Measurements from ENCODE around the gene URAD.
"Not testable (repeated sequence)": the region's sequence is repeated elsewhere in the genome, so short reads cannot be mapped to it uniquely, and the experiment has no call there.

The URAD gene

DNA sequence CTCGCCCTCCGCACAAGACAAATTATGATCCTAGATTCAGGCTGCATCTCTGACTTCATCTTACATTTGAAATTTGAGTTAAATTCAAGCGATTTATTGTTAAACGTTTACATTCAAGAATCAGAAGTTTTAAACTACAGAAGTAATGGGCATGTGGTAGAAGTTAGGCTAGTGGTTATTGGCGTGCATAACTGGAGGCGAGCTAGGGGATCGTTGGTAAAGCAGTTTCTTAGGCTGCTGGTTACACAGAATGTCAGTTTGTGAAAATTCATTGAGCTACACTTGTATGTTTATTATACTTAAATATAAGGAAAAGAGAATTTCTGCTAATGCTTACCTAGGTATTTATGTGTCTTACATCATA, 18.6 kb downstream of the URAD start:
- no peak for DNase-seq

DNA sequence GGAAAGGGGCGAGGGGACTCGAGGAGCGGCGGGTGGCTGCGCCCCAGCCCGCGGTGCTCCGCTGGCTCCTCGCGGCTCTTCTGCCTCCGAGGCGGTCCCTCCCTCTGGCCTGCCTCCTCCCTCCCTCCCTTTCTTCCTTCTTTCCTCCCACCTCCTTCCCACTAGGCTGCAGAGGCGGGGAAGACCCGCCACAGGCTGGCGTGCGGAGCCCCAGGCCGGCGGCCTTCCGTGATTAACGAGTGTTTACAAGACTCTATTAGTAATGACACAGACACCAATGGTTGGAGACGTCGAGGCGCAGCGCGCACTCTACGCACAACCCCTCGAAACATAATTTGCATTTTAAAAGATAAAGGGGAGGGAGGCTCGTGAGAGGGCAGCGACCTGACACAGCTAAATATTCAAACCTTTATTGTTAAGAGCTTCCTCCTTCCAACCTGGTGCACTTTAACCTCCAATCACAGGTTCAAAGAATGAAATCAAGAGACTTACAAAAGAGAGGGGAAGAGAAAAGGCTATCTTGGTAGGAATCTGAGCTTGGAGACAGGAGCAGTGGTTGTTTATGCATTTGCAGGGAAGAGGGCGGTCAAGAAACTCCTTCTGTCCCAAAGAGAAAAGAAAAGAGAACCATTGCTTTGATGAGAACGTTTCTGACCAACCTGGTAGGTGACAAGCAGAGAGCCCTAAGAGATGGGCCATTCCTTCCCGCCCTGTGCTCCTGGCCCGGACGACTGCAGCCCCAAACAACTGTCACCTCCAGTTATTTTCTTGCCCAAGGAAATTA, 19.2 kb downstream of the URAD start, which contains the start of gene CDX2:
CDX2 (minus strand) TSS at position 234 of the 784 bp plus-strand sequence. CDS start 309 bp downstream, outside the sequence.
- DNase-seq, result no peak

- no peak for DNase-seq
Measured at GRCh38 chr13:27968316-27969081, 20.0 kb downstream of the URAD start.

GRCh38 chr13:27967736-27968315, 20.7 kb downstream of the URAD start:
- no peak for DNase-seq

DNA sequence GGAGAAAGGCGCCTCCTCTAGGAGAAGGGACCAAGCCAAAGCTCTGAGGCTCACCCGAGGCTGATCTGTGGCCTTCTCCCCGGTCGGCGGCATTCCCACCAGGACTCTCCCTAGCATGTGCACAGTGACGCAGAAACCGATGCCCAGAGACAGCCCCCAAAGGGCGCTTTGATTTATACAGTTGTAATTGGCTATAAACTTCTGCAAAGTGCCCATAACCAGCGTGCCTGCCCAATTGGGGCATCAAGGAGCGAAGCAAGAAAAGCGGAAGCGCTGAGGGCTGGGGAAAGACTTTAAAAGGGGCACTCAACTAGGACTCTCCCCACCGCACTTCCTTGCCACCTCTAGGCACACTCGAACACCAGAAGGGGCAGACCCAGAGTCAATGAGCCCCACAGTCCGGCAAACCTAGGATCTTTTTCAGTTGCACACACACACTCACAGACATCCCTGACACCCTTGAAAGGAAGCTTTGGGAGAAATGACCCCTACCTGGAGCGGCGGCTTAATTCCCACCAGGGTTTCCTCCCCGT, 21.2 kb downstream of the URAD start:
- DNase-seq, result no peak

- no peak for DNase-seq
Measured at GRCh38 chr13:27966641-27967202, 21.8 kb downstream of the URAD start.

- DNase-seq, result no peak
Measured at GRCh38 chr13:27965740-27966640, 22.5 kb downstream of the URAD start.

- no peak for DNase-seq
Measured at GRCh38 chr13:27965343-27965739, 23.2 kb downstream of the URAD start.

DNA sequence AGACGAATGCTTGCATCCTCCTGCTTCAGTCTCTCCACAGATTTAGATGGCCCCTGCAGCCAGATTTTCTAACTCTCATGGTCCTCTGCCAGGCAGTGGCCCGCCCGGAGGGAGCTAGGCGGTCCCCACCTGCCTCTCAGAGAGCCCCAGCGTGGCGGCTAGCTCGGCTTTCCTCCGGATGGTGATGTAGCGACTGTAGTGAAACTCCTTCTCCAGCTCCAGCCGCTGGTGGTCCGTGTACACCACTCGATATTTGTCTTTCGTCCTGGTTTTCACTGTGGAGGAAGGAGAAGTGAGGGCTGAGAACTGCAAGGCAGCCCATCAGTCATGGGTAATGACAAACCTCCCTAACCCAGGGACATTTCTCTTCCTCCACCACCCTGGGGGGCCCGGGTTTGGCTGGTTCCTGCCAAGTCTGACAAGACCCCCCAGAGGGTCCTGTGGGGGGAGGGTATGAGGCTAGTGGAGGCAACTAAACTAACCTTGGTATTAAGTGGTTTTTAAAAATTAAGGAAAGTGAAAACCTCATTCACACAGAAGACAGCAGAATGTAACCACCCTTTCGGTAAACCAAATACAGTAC, 23.7 kb downstream of the URAD start:
- DNase-seq, result no peak

DNA sequence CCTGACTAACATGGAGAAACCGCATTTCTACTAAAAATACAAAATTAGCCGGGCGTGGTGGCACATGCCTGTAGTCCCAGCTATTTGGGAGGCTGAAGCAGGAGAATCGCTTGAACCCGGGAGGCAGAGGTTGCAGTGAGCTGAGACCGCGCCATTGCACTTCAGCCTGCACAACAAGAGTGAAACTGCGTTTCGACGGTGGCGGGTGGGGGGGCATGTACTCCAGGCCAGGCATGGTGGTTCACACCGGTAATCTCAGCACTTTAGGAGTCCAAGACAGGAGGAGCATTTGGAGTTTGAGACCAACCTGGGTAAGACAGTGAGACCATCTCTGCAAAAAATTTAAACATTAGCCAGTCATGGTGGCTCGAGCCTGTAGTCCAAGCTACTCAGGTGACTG, 24.3 kb downstream of the URAD start:
- not testable (repeated sequence) for DNase-seq

DNA sequence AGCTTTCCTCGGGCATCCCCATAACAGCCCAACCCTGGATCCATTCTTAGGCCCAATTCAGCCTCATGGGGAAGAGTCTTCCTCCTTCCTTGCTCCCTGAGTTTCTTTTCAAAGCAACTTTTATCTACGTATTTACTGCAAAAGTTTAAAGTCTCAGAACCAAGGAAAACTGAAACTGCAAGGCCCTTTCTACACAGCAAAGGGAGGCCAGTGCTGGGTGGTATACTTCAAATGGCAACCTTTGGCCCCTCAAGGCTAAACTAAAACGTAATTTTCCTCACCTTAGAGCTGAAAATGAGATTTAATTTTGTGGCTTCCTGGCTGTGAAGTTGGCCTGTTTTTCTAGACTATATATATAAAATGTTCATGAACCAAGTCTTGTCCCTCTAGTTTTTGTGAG, 25.0 kb downstream of the URAD start:
- DNase-seq, result no peak

- DNase-seq, result no peak
Measured at GRCh38 chr13:27962982-27963381, 25.5 kb downstream of the URAD start.

DNA sequence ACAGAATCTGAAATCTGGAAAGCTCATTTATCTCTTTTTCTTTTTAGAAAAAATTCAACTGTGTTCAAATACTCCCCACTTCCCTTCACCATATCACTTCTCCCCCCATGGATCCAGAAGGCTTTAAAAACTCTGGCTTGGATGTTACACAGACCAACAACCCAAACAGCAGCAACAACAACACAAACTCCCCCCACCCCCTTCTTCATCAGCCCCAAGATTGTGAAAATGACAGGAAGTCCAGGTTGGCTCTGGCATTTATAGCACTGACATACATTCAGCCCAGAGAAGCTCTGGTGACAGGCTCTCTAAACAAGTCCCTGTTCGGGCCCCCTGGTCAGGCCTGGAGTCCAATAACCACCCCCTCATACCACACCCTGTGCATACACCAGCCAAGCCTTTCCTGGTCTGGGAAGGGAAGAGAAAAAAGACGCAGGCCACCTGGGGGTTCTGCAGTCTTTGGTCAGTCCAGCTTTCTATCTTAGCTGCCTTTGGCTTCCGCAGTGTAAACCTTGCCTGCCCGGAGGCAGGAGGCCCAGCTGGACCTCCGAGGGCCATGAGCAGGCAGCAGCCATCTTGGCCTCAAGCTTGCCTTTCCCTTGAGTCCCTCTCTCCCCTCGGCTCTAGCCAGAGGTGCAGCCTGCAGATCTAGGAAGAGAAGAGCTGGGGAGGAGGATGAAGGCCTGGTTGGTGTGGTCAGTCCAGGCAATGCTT, 26.2 kb downstream of the URAD start:
- no peak for DNase-seq

GRCh38 chr13:27961227-27962085, 27.0 kb downstream of the URAD start:
- no peak for DNase-seq

- peak; percentile 9 for DNase-seq
Measured at GRCh38 chr13:27960362-27961226, 27.9 kb downstream of the URAD start.

GRCh38 chr13:27959976-27960361, 28.5 kb downstream of the URAD start:
- no peak for DNase-seq

DNA sequence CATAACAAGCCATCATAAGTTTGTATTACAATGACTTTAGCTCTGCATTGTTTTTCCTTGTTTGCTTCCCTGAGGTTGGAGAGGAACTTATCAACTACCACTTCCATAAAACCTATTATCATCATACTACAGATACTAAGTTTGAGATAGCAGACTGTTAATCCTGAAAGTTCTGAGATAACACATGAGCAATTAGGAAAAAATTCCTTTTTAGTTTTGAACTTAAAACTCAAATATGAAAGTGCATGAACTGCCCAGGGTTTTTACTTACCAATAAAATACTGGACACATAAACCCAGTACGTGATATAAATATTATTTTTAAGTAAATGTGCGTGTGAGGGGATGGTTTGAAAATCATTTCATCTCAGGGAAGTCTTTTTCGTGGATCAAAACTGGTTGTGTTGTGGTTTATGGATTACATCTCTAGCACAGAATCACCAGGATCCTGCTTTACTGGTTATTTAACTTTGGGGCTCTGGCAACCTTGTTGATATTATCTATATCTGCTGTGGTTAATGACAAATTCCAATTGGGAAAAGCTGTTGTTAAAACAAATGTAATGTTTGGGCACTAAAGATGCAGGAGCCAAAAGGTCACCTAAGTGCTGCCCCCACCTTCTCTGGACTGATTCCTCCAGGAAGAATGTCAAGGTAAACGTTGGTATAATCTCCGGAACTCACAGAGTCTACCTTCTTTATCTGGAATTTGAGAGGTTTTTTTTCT, 31.8 kb downstream of the URAD start:
- DNase-seq, result no peak

DNA sequence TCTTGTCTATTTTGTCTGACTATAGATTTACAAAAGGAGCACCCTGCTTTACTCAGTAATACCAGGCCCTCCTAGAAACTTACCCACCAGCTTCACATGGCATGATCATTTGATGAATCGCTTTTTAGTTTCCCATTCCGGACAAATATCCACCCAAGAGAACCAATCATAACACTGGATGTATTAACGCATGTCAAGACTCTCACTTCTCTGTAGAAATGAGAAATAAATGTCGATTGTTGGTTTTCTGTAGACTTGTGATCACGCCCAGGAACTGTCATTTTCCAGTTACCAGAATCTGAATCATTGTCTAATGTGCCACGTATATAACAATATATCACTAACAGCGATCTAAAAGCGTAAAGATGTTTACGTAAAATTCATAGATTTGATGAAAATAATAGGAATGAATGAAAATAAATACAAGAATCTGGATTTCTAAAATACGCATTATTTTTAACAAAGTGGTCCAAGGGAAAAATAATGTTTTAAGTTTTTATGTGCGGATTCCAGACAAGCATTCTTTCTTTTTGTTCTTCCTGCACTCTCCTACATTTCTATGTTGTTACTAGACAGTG, 33.4 kb downstream of the URAD start:
- DNase-seq, result no peak
